GM23248 (cell line): Measurements from ENCODE around the gene GNPTAB.

Experiments
- EZH2 ChIP-seq: fragments of 200-600 bp; sonication (generic); IDR thresholded peaks from 2 replicates; pipeline ENCODE4 v1.6.1; 2018; ENCODE audit warnings: antibody characterized with exemption, mild to moderate bottlenecking; ENCODE audit not compliant: insufficient read depth, poor library complexity, severe bottlenecking
- EZH2phosphoT487 ChIP-seq: fragments of 200-600 bp; sonication (generic); IDR thresholded peaks from 2 replicates; pipeline ENCODE4 v1.6.1; 2018; ENCODE audit warnings: antibody characterized with exemption, moderate library complexity, mild to moderate bottlenecking, low read depth; ENCODE audit not compliant: insufficient read depth

DNA sequence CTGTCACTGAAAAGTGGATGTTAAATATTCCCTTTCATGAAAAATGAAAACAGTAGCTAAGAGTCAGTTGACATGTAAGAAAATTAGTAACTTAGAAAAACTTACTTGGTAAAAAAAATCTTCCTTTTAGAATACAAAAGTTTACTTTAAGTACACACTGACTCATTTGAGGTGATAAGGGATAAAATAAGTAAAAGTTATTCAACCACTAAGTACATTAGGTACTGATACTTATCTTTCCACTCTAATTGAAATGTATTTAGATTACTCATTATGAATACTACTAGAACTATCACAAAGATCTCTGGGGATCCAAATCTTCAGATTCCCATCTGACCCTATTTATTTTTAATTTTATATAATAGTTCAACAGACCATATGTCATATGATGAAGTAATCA is 103.7 kb downstream of the GNPTAB start:
- no peak for TF ChIP-seq EZH2
- no peak for TF ChIP-seq EZH2phosphoT487
